Activated T-cell treated with anti-CD3 and anti-CD28 coated beads for 4 hours (primary cell): ENCODE results near the gene DYNC1H1.

ENCODE experiments used
- DNase-seq: peaks from one replicate; pipeline ENCODE4 v3.0.0-alpha.2; 2020

The DYNC1H1 gene

GRCh38 chr14:102005336-102005735, 41.0 kb downstream of the DYNC1H1 start:
- DNase-seq, result no peak

GRCh38 chr14:102007916-102008418, 43.6 kb downstream of the DYNC1H1 start:
- no peak for DNase-seq

GRCh38 chr14:102008891-102009290, 44.5 kb downstream of the DYNC1H1 start:
- DNase-seq, result no peak

GRCh38 chr14:102011631-102012030, 47.3 kb downstream of the DYNC1H1 start:
- DNase-seq, result no peak

GRCh38 chr14:102012336-102012735, 48.0 kb downstream of the DYNC1H1 start:
- no peak for DNase-seq

GRCh38 chr14:102013669-102014200, 49.4 kb downstream of the DYNC1H1 start:
- no peak for DNase-seq

- DNase-seq, result no peak
These were observed 50.8 kb downstream of the DYNC1H1 start for GRCh38 chr14:102015045-102015685.

GRCh38 chr14:102015771-102016170, 51.4 kb downstream of the DYNC1H1 start:
- DNase-seq, result no peak

GRCh38 chr14:102016420-102017090, 52.2 kb downstream of the DYNC1H1 start:
- DNase-seq, result no peak

- DNase-seq, result no peak
These were observed 53.9 kb downstream of the DYNC1H1 start for GRCh38 chr14:102018251-102018650.

GRCh38 chr14:102019006-102019540, 54.7 kb downstream of the DYNC1H1 start:
- DNase-seq, result no peak

GRCh38 chr14:102020058-102020971, 55.9 kb downstream of the DYNC1H1 start:
- DNase-seq, result no peak

GRCh38 chr14:102026934-102027333, 62.6 kb downstream of the DYNC1H1 start:
- no peak for DNase-seq

- DNase-seq, result no peak
These were observed 63.6 kb downstream of the DYNC1H1 start for GRCh38 chr14:102027951-102028350.

GRCh38 chr14:102028733-102029132, 64.4 kb downstream of the DYNC1H1 start:
- no peak for DNase-seq

- DNase-seq, result no peak
These were observed 65.6 kb downstream of the DYNC1H1 start for GRCh38 chr14:102029956-102030355.

- DNase-seq, result no peak
These were observed 68.9 kb downstream of the DYNC1H1 start for GRCh38 chr14:102033241-102033640.

GRCh38 chr14:102034301-102034700, 69.9 kb downstream of the DYNC1H1 start:
- no peak for DNase-seq

GRCh38 chr14:102035914-102036313, 71.5 kb downstream of the DYNC1H1 start:
- DNase-seq, result no peak

GRCh38 chr14:102037686-102038085, 73.3 kb downstream of the DYNC1H1 start:
- DNase-seq, result no peak

- no peak for DNase-seq
These were observed 74.8 kb downstream of the DYNC1H1 start for GRCh38 chr14:102039157-102039556.

GRCh38 chr14:102040153-102040552, 75.8 kb downstream of the DYNC1H1 start:
- no peak for DNase-seq

- DNase-seq, result no peak
These were observed 78.3 kb downstream of the DYNC1H1 start for GRCh38 chr14:102042699-102043098.
